ENCODE results near the gene TMIGD2.

The TMIGD2 gene

GRCh38 chr19:4326215-4326836 is 24.1 kb upstream of the TMIGD2 start:
- no peak for DNase-seq (ENCODE audit: low spot score)

- DNase-seq (ENCODE audit: low spot score): no peak
Observed at GRCh38 chr19:4324228-4324627, 22.0 kb upstream of the TMIGD2 start.

GRCh38 chr19:4323692-4324091 is 21.5 kb upstream of the TMIGD2 start:
- no peak for DNase-seq (ENCODE audit: low spot score)

GRCh38 chr19:4322942-4323665 is 20.9 kb upstream of the TMIGD2 start:
- no peak for DNase-seq (ENCODE audit: low spot score)

- DNase-seq (ENCODE audit: low spot score): no peak
Observed at GRCh38 chr19:4320419-4320818, 18.2 kb upstream of the TMIGD2 start.

GRCh38 chr19:4319067-4319718 is 17.0 kb upstream of the TMIGD2 start:
- no peak for DNase-seq (ENCODE audit: low spot score)

- DNase-seq (ENCODE audit: low spot score): no peak
Observed at GRCh38 chr19:4318460-4318859, 16.3 kb upstream of the TMIGD2 start.

GRCh38 chr19:4316956-4317355 is 14.8 kb upstream of the TMIGD2 start:
- no peak for DNase-seq (ENCODE audit: low spot score)

- DNase-seq (ENCODE audit: low spot score): no peak
Observed at GRCh38 chr19:4313847-4314490, 11.8 kb upstream of the TMIGD2 start.

GRCh38 chr19:4310247-4311121 is 8.3 kb upstream of the TMIGD2 start:
- no peak for DNase-seq (ENCODE audit: low spot score)

- no peak for DNase-seq (ENCODE audit: low spot score)
Observed at GRCh38 chr19:4305659-4306058, 3.5 kb upstream of the TMIGD2 start.

- DNase-seq (ENCODE audit: low spot score): no peak
Observed at GRCh38 chr19:4305257-4305612, 3.0 kb upstream of the TMIGD2 start.

GRCh38 chr19:4304538-4305256 is 2.5 kb upstream of the TMIGD2 start, which contains the start of gene FSD1:
FSD1 (plus strand) TSS chr19:4304598; CDS start chr19:4304747, 149 bp downstream.
- DNase-seq (ENCODE audit: low spot score): peak; percentile 29

- DNase-seq (ENCODE audit: low spot score): no peak
Observed at GRCh38 chr19:4303819-4304537, 1.8 kb upstream of the TMIGD2 start.

GRCh38 chr19:4301590-4302242 is 473 bp downstream of the TMIGD2 start:
- DNase-seq (ENCODE audit: low spot score): no peak

GRCh38 chr19:4300589-4300988 is 1.6 kb downstream of the TMIGD2 start:
- no peak for DNase-seq (ENCODE audit: low spot score)

GRCh38 chr19:4298810-4299550 is 3.2 kb downstream of the TMIGD2 start:
- DNase-seq (ENCODE audit: low spot score): no peak

- DNase-seq (ENCODE audit: low spot score): no peak
Observed at GRCh38 chr19:4297901-4298809, 4.0 kb downstream of the TMIGD2 start.
